ENCODE data around the gene ADAMTS17.
A peak's percentile ranks its signal among the peaks of the same experiment; 100 is the strongest.

ADAMTS17 gene

DNA sequence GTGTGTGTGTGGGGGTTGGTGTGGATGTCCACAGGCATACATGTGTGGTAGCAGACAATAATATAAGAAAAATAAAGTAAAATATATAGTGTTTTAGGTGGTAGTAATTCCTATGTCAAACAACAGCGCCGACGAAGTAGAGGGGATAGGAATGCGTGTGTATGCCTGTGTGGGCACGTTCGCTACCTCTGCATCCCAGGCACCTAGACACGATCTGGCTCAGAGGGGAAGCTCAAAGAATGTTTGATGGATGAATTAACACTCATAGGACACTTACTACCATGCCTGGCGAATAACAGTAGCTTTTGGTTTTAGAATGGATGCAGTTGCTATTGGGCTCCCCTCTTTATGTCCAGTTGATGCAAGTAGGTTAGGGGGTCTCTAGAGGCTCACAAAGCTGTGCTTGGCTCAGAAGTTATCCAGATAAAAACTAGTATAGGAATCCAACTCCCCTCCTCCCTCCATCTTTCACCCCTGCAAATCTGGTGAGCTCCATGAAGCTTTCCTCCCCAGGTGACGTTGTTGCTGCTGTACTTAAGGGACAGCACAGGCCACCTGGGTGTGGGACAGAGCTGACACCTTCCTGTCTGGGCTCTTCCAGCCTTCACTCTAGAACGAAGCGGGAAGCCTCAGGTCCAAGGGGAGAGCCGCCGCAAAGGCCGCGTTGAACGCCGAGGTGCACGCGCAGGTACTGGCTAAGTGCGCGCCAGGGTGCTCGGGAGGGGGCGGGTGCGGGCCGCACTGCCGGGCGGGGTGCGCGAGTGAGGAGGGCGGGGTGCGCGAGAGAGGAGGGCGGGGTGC, 415.9 kb downstream of the ADAMTS17 start:
- Histone ChIP-seq H3K4me3 (ENCODE audit: low read depth, low read length) (peak overlapping the region; percentile 82), H3K4me1 (ENCODE audit: control insufficient read depth, insufficient read depth, low read length) (peaks cover 5% of the 10 kb centered on the region), H3K9me3 (ENCODE audit: control insufficient read depth, insufficient read depth, low read length) (no peaks in the 10 kb centered on the region), H3K36me3 (ENCODE audit: control insufficient read depth, insufficient read depth, low read length) (no peaks in the 10 kb centered on the region), H3K9ac (ENCODE audit: low read depth, low read length) (peak overlapping the region; percentile 54), H3K27me3 (ENCODE audit: control insufficient read depth, insufficient read depth, low read length) (peaks cover 33% of the 10 kb centered on the region)

DNA sequence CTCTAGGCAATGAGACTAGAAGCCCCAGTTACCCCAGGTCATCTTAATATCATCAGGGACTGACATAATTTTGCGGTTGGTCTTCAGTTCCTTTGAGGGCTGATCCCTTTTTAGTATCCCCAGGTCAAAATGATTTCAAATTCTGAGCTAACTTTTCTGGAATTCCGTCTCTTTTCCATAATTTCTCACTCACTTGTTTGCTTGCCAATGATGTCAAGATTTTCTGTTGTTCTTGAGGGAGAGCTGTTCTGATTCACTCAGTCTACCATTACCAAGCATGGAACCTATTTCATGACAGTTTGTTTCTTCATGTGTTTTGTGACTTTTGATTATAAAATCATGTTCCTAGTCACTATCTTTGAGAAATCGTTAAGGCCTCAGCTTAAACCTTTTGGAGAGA, 418.1 kb downstream of the ADAMTS17 start:
- Histone ChIP-seq H3K9ac (ENCODE audit: low read depth, low read length) (no peak overlapping the region), H3K4me3 (ENCODE audit: low read depth, low read length) (no peak overlapping the region), H3K27me3 (ENCODE audit: control insufficient read depth, insufficient read depth, low read length) (peaks cover 16% of the 10 kb centered on the region), H3K4me1 (ENCODE audit: control insufficient read depth, insufficient read depth, low read length) (no peaks in the 10 kb centered on the region), H3K9me3 (ENCODE audit: control insufficient read depth, insufficient read depth, low read length) (no peaks in the 10 kb centered on the region), H3K36me3 (ENCODE audit: control insufficient read depth, insufficient read depth, low read length) (no peaks in the 10 kb centered on the region)
